DND-41 (cell line): Measurements from ENCODE around the gene MZT2A.
"Not testable (repeated sequence)": the region's sequence is repeated elsewhere in the genome, so short reads cannot be mapped to it uniquely, and the experiment has no call there.

Experiments used
- CTCF ChIP-seq: IDR thresholded peaks from 2 replicates; pipeline ENCODE4 v1.5.1; 2012; ENCODE audit warnings: borderline replicate concordance, low read length, moderate library complexity, mild to moderate bottlenecking; ENCODE audit not compliant: poor library complexity, severe bottlenecking; ENCODE audit errors: extremely low read depth
- EZH2 ChIP-seq: IDR thresholded peaks from 3 replicates; pipeline ENCODE4 v1.6.1; 2012; ENCODE audit warnings: borderline replicate concordance, low read depth, mild to moderate bottlenecking, moderate library complexity, low read length, inconsistent platforms; ENCODE audit not compliant: severe bottlenecking

- TF ChIP-seq CTCF, EZH2: not testable (repeated sequence)
Observed at GRCh38 chr2:131491469-131491836, 744 bp downstream of the MZT2A start.
